SH-SY5Y (cell line): ENCODE measurements around the gene BRPF1.

Source experiments
- GATA2 ChIP-seq: IDR thresholded peaks from 2 replicates; pipeline ENCODE4 v1.6.1; 2011; ENCODE audit warnings: mild to moderate bottlenecking, low read depth, low read length
- GATA3 ChIP-seq: IDR thresholded peaks from 2 replicates; pipeline ENCODE4 v1.6.1; 2011; ENCODE audit warnings: low read depth, mild to moderate bottlenecking, low read length, moderate library complexity

GRCh38 chr3:9721015-9721699 lies 10.4 kb upstream of the BRPF1 start:
- TF ChIP-seq GATA2 (no peak), GATA3 (no peak)
